ENCODE results near the gene OR52E8.

OR52E8 gene

DNA sequence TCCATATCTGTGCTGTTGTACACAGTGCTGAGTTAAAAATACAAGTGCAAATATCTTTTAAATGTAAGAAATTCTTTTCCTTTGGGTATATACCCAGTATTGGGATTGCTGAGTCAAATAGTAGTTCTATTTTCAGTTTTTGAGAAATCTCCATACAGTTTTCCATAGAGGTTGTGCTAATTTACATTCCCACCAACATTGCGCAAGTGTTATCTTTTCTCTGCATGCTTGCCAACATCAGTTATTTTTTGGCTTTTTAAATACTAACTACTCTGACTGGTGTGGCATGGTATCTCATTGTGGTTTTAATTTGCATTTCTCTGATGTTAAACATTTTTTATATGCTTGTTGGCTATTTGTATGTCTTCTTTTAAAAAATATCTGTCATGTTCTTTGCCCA is 6.5 kb downstream of the OR52E8 start:
- Histone ChIP-seq H3K4me3 (ENCODE audit: insufficient read depth, low read depth, low read length, poor library complexity, severe bottlenecking) (no peak overlapping the region), H3K4me1 (ENCODE audit: control insufficient read depth, insufficient read depth, low read length, poor library complexity, severe bottlenecking) (no peaks in the 10 kb centered on the region), H3K9me3 (ENCODE audit: control insufficient read depth, low read length) (no peaks in the 10 kb centered on the region), H3K27ac (ENCODE audit: insufficient read depth, low read length, poor library complexity, severe bottlenecking) (no peak overlapping the region), H3K36me3 (ENCODE audit: control insufficient read depth, insufficient read depth, low read length) (no peaks in the 10 kb centered on the region), H3K27me3 (replicated peaks; ENCODE audit: control insufficient read depth, insufficient read depth, low read length, poor library complexity, severe bottlenecking) (no peaks in the 10 kb centered on the region)
- no peak for DNase-seq

GRCh38 chr11:5847711-5848110 is 9.8 kb downstream of the OR52E8 start:
- DNase-seq: no peak
- Histone ChIP-seq H3K4me3 (ENCODE audit: insufficient read depth, low read depth, low read length, poor library complexity, severe bottlenecking) (no peak overlapping the region), H3K4me1 (ENCODE audit: control insufficient read depth, insufficient read depth, low read length, poor library complexity, severe bottlenecking) (no peaks in the 10 kb centered on the region), H3K27me3 (replicated peaks; ENCODE audit: control insufficient read depth, insufficient read depth, low read length, poor library complexity, severe bottlenecking) (no peaks in the 10 kb centered on the region), H3K27ac (ENCODE audit: insufficient read depth, low read length, poor library complexity, severe bottlenecking) (no peak overlapping the region), H3K36me3 (ENCODE audit: control insufficient read depth, insufficient read depth, low read length) (no peaks in the 10 kb centered on the region), H3K9me3 (ENCODE audit: control insufficient read depth, low read length) (no peaks in the 10 kb centered on the region)

DNA sequence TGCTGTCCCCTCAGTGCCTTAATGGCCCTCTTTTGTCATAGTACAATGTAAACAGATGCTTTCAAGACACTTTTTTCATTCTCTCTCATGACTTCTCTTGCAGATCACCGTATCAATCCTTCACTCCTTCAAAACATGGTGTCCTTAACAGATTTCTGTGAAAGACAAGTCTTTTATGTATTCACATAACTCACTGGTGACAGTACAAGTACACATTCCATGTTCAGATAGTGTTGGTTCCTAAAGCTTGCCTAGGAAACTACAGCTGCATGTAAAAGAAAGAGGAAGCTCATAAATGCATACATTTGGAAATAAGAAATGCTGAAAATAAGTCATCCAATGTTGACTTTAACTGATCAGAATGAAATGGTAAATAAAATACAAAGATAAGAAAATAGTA is 10.8 kb downstream of the OR52E8 start:
- H3K9me3 ChIP-seq (ENCODE audit: control insufficient read depth, low read length): no peaks in the 10 kb centered on the region
- DNase-seq: no peak
- H3K27ac ChIP-seq (ENCODE audit: insufficient read depth, low read length, poor library complexity, severe bottlenecking): no peak overlapping the region
- no peak overlapping the region for H3K4me3 ChIP-seq (ENCODE audit: insufficient read depth, low read depth, low read length, poor library complexity, severe bottlenecking)
- no peaks in the 10 kb centered on the region for H3K27me3 ChIP-seq (replicated peaks; ENCODE audit: control insufficient read depth, insufficient read depth, low read length, poor library complexity, severe bottlenecking)
- H3K36me3 ChIP-seq (ENCODE audit: control insufficient read depth, insufficient read depth, low read length): no peaks in the 10 kb centered on the region
- H3K4me1 ChIP-seq (ENCODE audit: control insufficient read depth, insufficient read depth, low read length, poor library complexity, severe bottlenecking): no peaks in the 10 kb centered on the region

DNA sequence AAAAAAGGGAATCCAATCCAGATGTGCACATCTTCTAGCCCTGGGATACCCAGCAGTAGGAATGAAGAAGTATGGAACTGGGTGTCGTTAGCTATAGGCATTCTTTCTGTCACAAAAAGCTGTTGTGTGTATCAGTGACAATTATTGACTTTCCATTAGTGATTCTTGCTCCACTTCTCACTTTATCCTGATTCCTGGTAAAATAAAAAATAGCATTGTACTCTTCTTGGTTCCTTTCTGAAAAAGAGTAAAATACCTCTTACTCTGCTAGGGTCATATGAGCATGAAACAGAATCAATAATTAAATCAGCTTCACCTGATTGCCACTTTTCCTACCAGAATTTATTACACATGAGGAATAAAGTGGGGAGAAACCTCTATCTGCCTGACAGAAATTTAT is 15.7 kb downstream of the OR52E8 start, which contains the start of gene OR52E6:
TSS of gene OR52E6 (minus strand) at position 101 of the 400 bp plus-strand sequence. CDS start at position 101, 0 bp downstream.
- no peak for DNase-seq
- no peaks in the 10 kb centered on the region for H3K9me3 ChIP-seq (ENCODE audit: control insufficient read depth, low read length)

DNA sequence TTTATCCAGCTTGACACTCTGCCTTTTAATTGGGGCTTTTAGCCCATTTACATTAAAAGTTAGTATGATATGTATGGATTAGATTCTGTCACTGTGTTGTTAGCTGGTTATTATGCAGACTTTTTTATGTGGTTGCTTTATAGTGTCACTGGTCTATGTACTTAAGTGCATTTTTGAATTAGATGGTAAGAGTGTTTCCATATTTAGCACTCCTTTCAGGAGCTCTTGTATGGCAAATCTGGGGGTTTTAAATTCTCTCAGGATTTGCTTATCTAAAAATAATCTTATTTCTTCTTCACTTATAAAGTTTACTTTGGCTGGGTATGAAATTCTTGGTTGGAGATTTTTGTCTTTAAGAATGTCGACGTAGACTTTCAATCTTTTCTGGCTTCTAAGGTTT is 19.8 kb downstream of the OR52E8 start:
- H3K36me3 ChIP-seq (ENCODE audit: control insufficient read depth, insufficient read depth, low read length): no peaks in the 10 kb centered on the region
- no peaks in the 10 kb centered on the region for H3K9me3 ChIP-seq (ENCODE audit: control insufficient read depth, low read length)
- H3K27me3 ChIP-seq (replicated peaks; ENCODE audit: control insufficient read depth, insufficient read depth, low read length, poor library complexity, severe bottlenecking): no peaks in the 10 kb centered on the region
- no peak overlapping the region for H3K4me3 ChIP-seq (ENCODE audit: insufficient read depth, low read depth, low read length, poor library complexity, severe bottlenecking)
- H3K27ac ChIP-seq (ENCODE audit: insufficient read depth, low read length, poor library complexity, severe bottlenecking): no peak overlapping the region
- H3K4me1 ChIP-seq (ENCODE audit: control insufficient read depth, insufficient read depth, low read length, poor library complexity, severe bottlenecking): no peaks in the 10 kb centered on the region
- DNase-seq: no peak

More for the DNA sequence above, 15.7 kb downstream of the OR52E8 start, which contains the start of gene OR52E6:
- H3K36me3 ChIP-seq (ENCODE audit: control insufficient read depth, insufficient read depth, low read length): no peaks in the 10 kb centered on the region
- no peak within 1 kb of the TSS for H3K4me3 ChIP-seq (ENCODE audit: insufficient read depth, low read depth, low read length, poor library complexity, severe bottlenecking)
- no peaks in the 10 kb centered on the region for H3K4me1 ChIP-seq (ENCODE audit: control insufficient read depth, insufficient read depth, low read length, poor library complexity, severe bottlenecking)
- no peaks in the 10 kb centered on the region for H3K27me3 ChIP-seq (replicated peaks; ENCODE audit: control insufficient read depth, insufficient read depth, low read length, poor library complexity, severe bottlenecking)
- no peak within 1 kb of the TSS for H3K27ac ChIP-seq (ENCODE audit: insufficient read depth, low read length, poor library complexity, severe bottlenecking)

- Histone ChIP-seq H3K9me3 (ENCODE audit: control insufficient read depth, low read length) (no peaks in the 10 kb centered on the region), H3K4me3 (ENCODE audit: insufficient read depth, low read depth, low read length, poor library complexity, severe bottlenecking) (no peak overlapping the region), H3K27ac (ENCODE audit: insufficient read depth, low read length, poor library complexity, severe bottlenecking) (no peak overlapping the region), H3K4me1 (ENCODE audit: control insufficient read depth, insufficient read depth, low read length, poor library complexity, severe bottlenecking) (no peaks in the 10 kb centered on the region), H3K36me3 (ENCODE audit: control insufficient read depth, insufficient read depth, low read length) (no peaks in the 10 kb centered on the region), H3K27me3 (replicated peaks; ENCODE audit: control insufficient read depth, insufficient read depth, low read length, poor library complexity, severe bottlenecking) (no peaks in the 10 kb centered on the region)
- no peak for DNase-seq
Measured at GRCh38 chr11:5833446-5833845, 24.0 kb downstream of the OR52E8 start.

GRCh38 chr11:5831196-5831829 is 26.2 kb downstream of the OR52E8 start:
- Histone ChIP-seq H3K36me3 (ENCODE audit: control insufficient read depth, insufficient read depth, low read length) (no peaks in the 10 kb centered on the region), H3K4me1 (ENCODE audit: control insufficient read depth, insufficient read depth, low read length, poor library complexity, severe bottlenecking) (no peaks in the 10 kb centered on the region), H3K27ac (ENCODE audit: insufficient read depth, low read length, poor library complexity, severe bottlenecking) (no peak overlapping the region), H3K4me3 (ENCODE audit: insufficient read depth, low read depth, low read length, poor library complexity, severe bottlenecking) (no peak overlapping the region), H3K27me3 (replicated peaks; ENCODE audit: control insufficient read depth, insufficient read depth, low read length, poor library complexity, severe bottlenecking) (no peaks in the 10 kb centered on the region), H3K9me3 (ENCODE audit: control insufficient read depth, low read length) (no peaks in the 10 kb centered on the region)
- DNase-seq: no peak

DNA sequence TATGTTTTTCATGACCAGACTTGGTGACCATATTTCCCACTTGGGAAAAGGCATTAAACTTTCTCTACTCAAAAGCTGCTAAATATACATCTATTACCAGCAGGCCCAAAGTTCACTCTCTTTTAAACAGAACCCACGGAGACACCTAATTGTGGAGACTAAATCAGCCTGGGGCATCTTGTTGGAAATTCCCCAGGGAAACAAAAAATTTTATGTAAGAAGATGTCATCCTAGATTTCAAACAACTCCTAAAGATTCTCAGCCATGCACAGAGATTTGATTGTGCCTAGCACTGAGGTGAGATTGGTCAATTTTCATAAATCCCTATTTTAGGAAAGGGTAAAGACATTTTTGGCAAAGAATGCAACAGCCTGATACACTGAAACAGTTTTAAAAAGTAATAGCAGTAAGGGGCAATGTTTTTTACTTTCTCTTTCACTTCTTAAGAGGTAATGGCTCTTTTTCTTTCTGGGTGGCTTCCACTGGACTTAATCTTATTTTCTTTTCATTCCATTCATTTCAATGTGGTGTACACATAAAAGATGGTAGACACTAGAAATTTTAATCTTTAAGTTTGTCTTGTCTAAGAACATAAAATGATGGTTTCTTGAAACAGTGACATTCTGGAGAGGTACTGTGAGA is 39.1 kb downstream of the OR52E8 start:
- no peak for DNase-seq
- Histone ChIP-seq H3K9me3 (ENCODE audit: control insufficient read depth, low read length) (no peaks in the 10 kb centered on the region), H3K27me3 (replicated peaks; ENCODE audit: control insufficient read depth, insufficient read depth, low read length, poor library complexity, severe bottlenecking) (no peaks in the 10 kb centered on the region), H3K4me1 (ENCODE audit: control insufficient read depth, insufficient read depth, low read length, poor library complexity, severe bottlenecking) (no peaks in the 10 kb centered on the region), H3K36me3 (ENCODE audit: control insufficient read depth, insufficient read depth, low read length) (no peaks in the 10 kb centered on the region), H3K4me3 (ENCODE audit: insufficient read depth, low read depth, low read length, poor library complexity, severe bottlenecking) (peak overlapping the region; percentile 24), H3K27ac (ENCODE audit: insufficient read depth, low read length, poor library complexity, severe bottlenecking) (no peak overlapping the region)

- H3K27ac ChIP-seq (ENCODE audit: insufficient read depth, low read length, poor library complexity, severe bottlenecking): no peak overlapping the region
Measured at GRCh38 chr11:5815534-5815933, 42.0 kb downstream of the OR52E8 start.

GRCh38 chr11:5809905-5810795 is 47.3 kb downstream of the OR52E8 start:
- no peak for DNase-seq
- Histone ChIP-seq H3K27ac (ENCODE audit: insufficient read depth, low read length, poor library complexity, severe bottlenecking) (no peak overlapping the region), H3K27me3 (replicated peaks; ENCODE audit: control insufficient read depth, insufficient read depth, low read length, poor library complexity, severe bottlenecking) (no peaks in the 10 kb centered on the region), H3K4me1 (ENCODE audit: control insufficient read depth, insufficient read depth, low read length, poor library complexity, severe bottlenecking) (no peaks in the 10 kb centered on the region), H3K9me3 (ENCODE audit: control insufficient read depth, low read length) (no peaks in the 10 kb centered on the region), H3K4me3 (ENCODE audit: insufficient read depth, low read depth, low read length, poor library complexity, severe bottlenecking) (no peak overlapping the region), H3K36me3 (ENCODE audit: control insufficient read depth, insufficient read depth, low read length) (no peaks in the 10 kb centered on the region)

More at GRCh38 chr11:5815534-5815933, 42.0 kb downstream of the OR52E8 start:
- Histone ChIP-seq H3K4me3 (ENCODE audit: insufficient read depth, low read depth, low read length, poor library complexity, severe bottlenecking) (no peak overlapping the region), H3K36me3 (ENCODE audit: control insufficient read depth, insufficient read depth, low read length) (no peaks in the 10 kb centered on the region), H3K4me1 (ENCODE audit: control insufficient read depth, insufficient read depth, low read length, poor library complexity, severe bottlenecking) (no peaks in the 10 kb centered on the region), H3K9me3 (ENCODE audit: control insufficient read depth, low read length) (no peaks in the 10 kb centered on the region), H3K27me3 (replicated peaks; ENCODE audit: control insufficient read depth, insufficient read depth, low read length, poor library complexity, severe bottlenecking) (no peaks in the 10 kb centered on the region)
- DNase-seq: no peak
